Astrocyte of the cerebellum (primary cell): ENCODE data around the gene CPS1.

Experiments used
- DNase-seq: peaks from one replicate; pipeline ENCODE4 v3.0.0-alpha.2; 2011; ENCODE audit warnings: low read depth
- H3K4me3 ChIP-seq: 2 replicates; pipeline ENCODE4 v1.5.1; 2011; ENCODE audit warnings: mild to moderate bottlenecking, low read depth, low read length, moderate library complexity
- CTCF ChIP-seq: IDR thresholded peaks from 2 replicates; pipeline ENCODE4 v1.5.1; 2012; ENCODE audit warnings: low read length, low read depth, moderate library complexity, mild to moderate bottlenecking; ENCODE audit errors: missing control alignments
- in situ Hi-C: cut with HindIII; loops from 2 replicates; pipeline ENCODE4 v1.10.0; 2017; ENCODE audit warnings: low sequenced_read_pairs

Gene CPS1

GRCh38 chr2:210626849-210627248, 70.5 kb downstream of the CPS1 start:
- no peak for DNase-seq
- in situ Hi-C loops = no loop called here
- H3K4me3 ChIP-seq = no peak overlapping the region
- no peak for TF ChIP-seq CTCF

- in situ Hi-C loops = no loop called here
These were observed 74.6 kb downstream of the CPS1 start for GRCh38 chr2:210630873-210631560.

GRCh38 chr2:210633699-210634098, 77.3 kb downstream of the CPS1 start:
- DNase-seq = no peak
- in situ Hi-C loops = no loop called here
- no peak for TF ChIP-seq CTCF
- H3K4me3 ChIP-seq = no peak overlapping the region

More at GRCh38 chr2:210630873-210631560, 74.6 kb downstream of the CPS1 start:
- no peak overlapping the region for H3K4me3 ChIP-seq
- no peak for DNase-seq
- TF ChIP-seq CTCF = no peak

- H3K4me3 ChIP-seq = no peak overlapping the region
- no peak for TF ChIP-seq CTCF
- DNase-seq = no peak
- in situ Hi-C loops = no loop called here
These were observed 78.9 kb downstream of the CPS1 start for GRCh38 chr2:210635257-210635656.

GRCh38 chr2:210642333-210642732, 85.9 kb downstream of the CPS1 start:
- in situ Hi-C loops = no loop called here
- no peak for TF ChIP-seq CTCF
- H3K4me3 ChIP-seq = no peak overlapping the region
- DNase-seq = no peak

- no peak for TF ChIP-seq CTCF
These were observed 90.8 kb downstream of the CPS1 start for GRCh38 chr2:210647151-210647550.

More at GRCh38 chr2:210647151-210647550, 90.8 kb downstream of the CPS1 start:
- no peak overlapping the region for H3K4me3 ChIP-seq
- in situ Hi-C loops = no loop called here
- DNase-seq = no peak
